ENCODE measurements around the gene NCKAP5. TPM values are rescaled to one million over a fixed set of nuclear protein-coding genes. Genes with fewer than 3 reads are reported as not detected.

NCKAP5 gene
- total and polyA plus RNA-seq, 8 donors, result 0.23 to 1.5 (median 0.44) TPM

DNA sequence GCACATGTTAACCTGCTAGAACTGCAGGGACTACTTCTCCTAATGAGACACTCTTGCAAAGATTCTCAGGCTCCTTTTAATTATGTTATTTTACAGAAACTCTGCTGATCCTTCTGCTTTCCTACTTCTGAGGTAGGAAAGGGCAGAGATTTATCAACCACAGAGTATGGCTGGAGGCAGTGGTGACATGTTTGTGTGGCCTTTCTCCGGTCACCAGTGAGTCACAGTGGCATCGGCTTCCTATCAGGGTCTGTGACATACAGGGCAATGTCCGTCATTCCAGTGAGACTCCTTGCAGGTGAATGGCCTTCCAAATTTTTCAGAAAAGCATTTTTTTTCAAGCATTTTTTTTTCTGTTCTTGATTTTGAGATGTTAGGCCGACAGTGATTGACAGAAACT, 717.6 kb downstream of the NCKAP5 start:
- Histone ChIP-seq H3K9me3 (no peaks in the 10 kb centered on the region), H3K36me3 (no peaks in the 10 kb centered on the region), H3K4me1 (no peaks in the 10 kb centered on the region), H3K4me3 (no peak overlapping the region), H3K27me3 (no peaks in the 10 kb centered on the region), H3K27ac (no peak overlapping the region)
- 79 to 83% methylated on average over 4 of the region's 4 CpGs for WGBS, 2 donors
- no peak for ATAC-seq
- no peak for DNase-seq
- TF ChIP-seq, protein P1, sequence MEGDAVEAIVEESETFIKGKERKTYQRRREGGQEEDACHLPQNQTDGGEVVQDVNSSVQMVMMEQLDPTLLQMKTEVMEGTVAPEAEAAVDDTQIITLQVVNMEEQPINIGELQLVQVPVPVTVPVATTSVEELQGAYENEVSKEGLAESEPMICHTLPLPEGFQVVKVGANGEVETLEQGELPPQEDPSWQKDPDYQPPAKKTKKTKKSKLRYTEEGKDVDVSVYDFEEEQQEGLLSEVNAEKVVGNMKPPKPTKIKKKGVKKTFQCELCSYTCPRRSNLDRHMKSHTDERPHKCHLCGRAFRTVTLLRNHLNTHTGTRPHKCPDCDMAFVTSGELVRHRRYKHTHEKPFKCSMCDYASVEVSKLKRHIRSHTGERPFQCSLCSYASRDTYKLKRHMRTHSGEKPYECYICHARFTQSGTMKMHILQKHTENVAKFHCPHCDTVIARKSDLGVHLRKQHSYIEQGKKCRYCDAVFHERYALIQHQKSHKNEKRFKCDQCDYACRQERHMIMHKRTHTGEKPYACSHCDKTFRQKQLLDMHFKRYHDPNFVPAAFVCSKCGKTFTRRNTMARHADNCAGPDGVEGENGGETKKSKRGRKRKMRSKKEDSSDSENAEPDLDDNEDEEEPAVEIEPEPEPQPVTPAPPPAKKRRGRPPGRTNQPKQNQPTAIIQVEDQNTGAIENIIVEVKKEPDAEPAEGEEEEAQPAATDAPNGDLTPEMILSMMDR (IDR thresholded peaks at IDR 0.05), result no peak
- FAIRE-seq, result no peak
- intact Hi-C loops (cut with DNase I), result no loop called here

DNA sequence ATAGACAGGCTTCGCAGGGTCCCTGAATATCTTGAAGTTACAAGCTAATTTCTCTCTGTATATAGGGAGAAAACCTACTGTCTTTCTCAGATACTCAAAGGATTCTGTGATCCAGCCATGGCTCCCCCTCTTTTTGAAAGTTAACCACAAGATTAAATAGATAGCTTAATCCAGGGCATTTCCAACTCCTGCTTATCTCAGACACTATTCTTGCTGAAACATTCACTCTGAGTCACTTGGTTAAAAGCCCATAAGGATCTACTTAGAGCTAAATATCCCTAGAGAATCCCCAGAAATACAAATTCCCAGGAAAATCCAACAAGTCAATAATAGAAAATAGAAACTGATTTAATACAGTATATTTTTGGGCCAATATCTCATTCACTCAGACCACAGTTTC, 719.1 kb downstream of the NCKAP5 start:
- WGBS, 2 donors, result 87 to 93% methylated on average over 1 of the region's 1 CpG
- Histone ChIP-seq H3K36me3 (no peaks in the 10 kb centered on the region), H3K27me3 (no peaks in the 10 kb centered on the region), H3K4me1 (no peaks in the 10 kb centered on the region), H3K4me3 (no peak overlapping the region), H3K9me3 (no peaks in the 10 kb centered on the region), H3K27ac (no peak overlapping the region)
- no peak for DNase-seq
- no peak for FAIRE-seq
- TF ChIP-seq, protein P1 (IDR thresholded peaks at IDR 0.05), result no peak
- no peak for ATAC-seq
- intact Hi-C loops (cut with DNase I), result no loop called here

DNA sequence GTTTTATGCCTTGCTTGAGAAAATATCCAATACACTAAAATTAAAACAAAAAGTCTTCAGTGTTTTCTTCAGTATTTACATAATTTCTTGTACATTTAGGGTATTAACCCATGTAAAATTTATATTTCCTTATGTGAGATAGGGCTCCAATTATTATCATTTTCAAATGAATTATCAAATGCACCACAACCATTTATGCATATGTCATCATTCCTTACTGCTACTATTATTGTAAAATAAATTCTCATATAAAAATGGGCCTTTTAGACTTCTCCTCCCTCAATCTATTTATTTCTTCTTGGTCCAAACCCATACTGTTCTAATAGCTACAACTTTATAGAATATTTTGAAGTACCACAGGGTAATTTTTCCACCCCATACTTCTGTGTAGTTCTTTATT, 722.9 kb downstream of the NCKAP5 start:
- Histone ChIP-seq H3K4me3 (no peak overlapping the region), H3K27me3 (no peaks in the 10 kb centered on the region), H3K9me3 (no peaks in the 10 kb centered on the region), H3K36me3 (no peaks in the 10 kb centered on the region), H3K27ac (no peak overlapping the region), H3K4me1 (no peaks in the 10 kb centered on the region)
- intact Hi-C loops (cut with DNase I), result no loop called here
- no peak for FAIRE-seq
- no peak for DNase-seq
- no peak for ATAC-seq
- TF ChIP-seq, protein P1 (IDR thresholded peaks at IDR 0.05), result no peak

DNA sequence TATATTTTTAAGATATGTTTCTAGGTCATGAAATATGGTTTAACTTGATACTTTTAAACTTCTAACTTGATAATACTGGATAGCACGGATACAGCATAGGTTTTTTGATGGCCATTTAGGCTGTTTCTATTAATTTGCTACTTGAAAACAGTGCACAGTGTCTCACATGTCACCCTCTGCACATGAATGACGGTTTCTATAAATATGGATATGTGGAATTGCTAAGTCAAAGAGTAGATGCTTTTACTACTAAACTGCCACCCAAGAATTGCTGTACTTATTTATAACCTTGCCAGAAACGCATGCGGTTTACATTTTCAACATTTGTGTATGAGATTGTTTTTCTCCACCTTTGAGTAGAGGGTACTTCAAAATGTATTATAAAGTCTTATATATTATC, 723.7 kb downstream of the NCKAP5 start:
- Histone ChIP-seq H3K9me3 (no peaks in the 10 kb centered on the region), H3K27me3 (no peaks in the 10 kb centered on the region), H3K36me3 (no peaks in the 10 kb centered on the region), H3K27ac (no peak overlapping the region), H3K4me1 (no peaks in the 10 kb centered on the region), H3K4me3 (no peak overlapping the region)
- 76 to 83% methylated on average over 4 of the region's 4 CpGs for WGBS, 2 donors
- DNase-seq, result no peak
- intact Hi-C loops (cut with DNase I), result no loop called here
- no peak for ATAC-seq
- FAIRE-seq, result no peak
- TF ChIP-seq, protein P1 (IDR thresholded peaks at IDR 0.05), result no peak

DNA sequence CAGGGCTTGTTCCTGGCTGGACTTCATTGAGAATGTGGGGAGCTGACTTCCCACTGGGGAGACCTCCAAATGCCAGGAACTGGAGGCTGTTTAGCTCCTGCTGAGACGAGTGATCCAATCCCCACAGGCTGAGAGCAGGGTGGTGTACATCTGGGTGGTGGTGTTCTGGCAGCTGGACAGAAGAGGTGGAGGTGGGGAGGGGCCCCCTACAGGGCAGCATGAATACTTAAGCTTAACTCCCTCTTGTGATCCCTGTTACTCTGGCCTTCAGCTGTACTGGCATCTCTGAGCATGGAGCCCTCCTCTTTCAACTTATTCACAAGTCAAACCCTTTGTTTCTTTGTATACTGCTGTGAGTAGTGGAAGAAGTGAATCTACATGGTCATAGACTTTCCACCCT, 730.5 kb downstream of the NCKAP5 start:
- H3K9me3 ChIP-seq, result no peaks in the 10 kb centered on the region
- no peak overlapping the region for H3K4me3 ChIP-seq
- ATAC-seq (no peak), DNase-seq (no peak), FAIRE-seq (no peak)
- WGBS, 2 donors, result 61 to 69% methylated on average over 1 of the region's 1 CpG
- no peak overlapping the region for H3K27ac ChIP-seq
- intact Hi-C loops (cut with DNase I), result no loop called here
- H3K27me3 ChIP-seq, result no peaks in the 10 kb centered on the region
- TF ChIP-seq, protein P1 (IDR thresholded peaks at IDR 0.05), result no peak
- no peaks in the 10 kb centered on the region for H3K36me3 ChIP-seq
- no peaks in the 10 kb centered on the region for H3K4me1 ChIP-seq

Data from pancreas (tissue), 10 donors.